NCI-H187 (cell line): ENCODE measurements around the gene PRKAA1.
A peak's percentile ranks its signal among the peaks of the same experiment; 100 is the strongest.
"Not testable (repeated sequence)": the region's sequence is repeated elsewhere in the genome, so short reads cannot be mapped to it uniquely, and the experiment has no call there.

Experiments used
- DNase-seq, 2 experiments: peaks; one replicate each; lab custom pipeline; 2025; lab: John Stamatoyannopoulos, UW

PRKAA1 gene

GRCh38 chr5:40825461-40826043, 27.4 kb upstream of the PRKAA1 start:
- not testable (repeated sequence) for DNase-seq

GRCh38 chr5:40823459-40823858, 25.3 kb upstream of the PRKAA1 start:
- DNase-seq, result no peak

GRCh38 chr5:40813698-40814281, 15.6 kb upstream of the PRKAA1 start:
- DNase-seq, result no peak

- DNase-seq, result no peak
Observed at GRCh38 chr5:40812125-40812524, 14.0 kb upstream of the PRKAA1 start.

- no peak for DNase-seq
Observed at GRCh38 chr5:40801771-40802562, 3.8 kb upstream of the PRKAA1 start.

GRCh38 chr5:40799258-40799657, 1.1 kb upstream of the PRKAA1 start:
- no peak for DNase-seq

GRCh38 chr5:40798801-40799210, 632 bp upstream of the PRKAA1 start:
- no peak for DNase-seq

GRCh38 chr5:40797273-40798011, 732 bp downstream of the PRKAA1 start:
- peak in 1 of 2 experiments; percentile 12 for DNase-seq

GRCh38 chr5:40796487-40796889, 1.7 kb downstream of the PRKAA1 start:
- no peak for DNase-seq

- DNase-seq, result not testable (repeated sequence)
Observed at GRCh38 chr5:40794877-40795276, 3.3 kb downstream of the PRKAA1 start.

- not testable (repeated sequence) for DNase-seq
Observed at GRCh38 chr5:40794340-40794739, 3.8 kb downstream of the PRKAA1 start.

- not testable (repeated sequence) for DNase-seq
Observed at GRCh38 chr5:40792691-40793090, 5.5 kb downstream of the PRKAA1 start.

GRCh38 chr5:40791715-40792139, 6.4 kb downstream of the PRKAA1 start:
- no peak for DNase-seq

GRCh38 chr5:40790947-40791593, 7.1 kb downstream of the PRKAA1 start:
- DNase-seq, result no peak

- DNase-seq, result not testable (repeated sequence)
Observed at GRCh38 chr5:40788941-40789340, 9.2 kb downstream of the PRKAA1 start.

- no peak for DNase-seq
Observed at GRCh38 chr5:40787986-40788385, 10.2 kb downstream of the PRKAA1 start.

- DNase-seq, result not testable (repeated sequence)
Observed at GRCh38 chr5:40786664-40787063, 11.5 kb downstream of the PRKAA1 start.

GRCh38 chr5:40784916-40785315, 13.3 kb downstream of the PRKAA1 start:
- no peak for DNase-seq

GRCh38 chr5:40784027-40784653, 14.0 kb downstream of the PRKAA1 start:
- no peak for DNase-seq

- no peak for DNase-seq
Observed at GRCh38 chr5:40781843-40782409, 16.2 kb downstream of the PRKAA1 start.

- DNase-seq, result no peak
Observed at GRCh38 chr5:40780858-40781257, 17.3 kb downstream of the PRKAA1 start.
